ENCODE results near the gene SHFL.

The SHFL gene

DNA sequence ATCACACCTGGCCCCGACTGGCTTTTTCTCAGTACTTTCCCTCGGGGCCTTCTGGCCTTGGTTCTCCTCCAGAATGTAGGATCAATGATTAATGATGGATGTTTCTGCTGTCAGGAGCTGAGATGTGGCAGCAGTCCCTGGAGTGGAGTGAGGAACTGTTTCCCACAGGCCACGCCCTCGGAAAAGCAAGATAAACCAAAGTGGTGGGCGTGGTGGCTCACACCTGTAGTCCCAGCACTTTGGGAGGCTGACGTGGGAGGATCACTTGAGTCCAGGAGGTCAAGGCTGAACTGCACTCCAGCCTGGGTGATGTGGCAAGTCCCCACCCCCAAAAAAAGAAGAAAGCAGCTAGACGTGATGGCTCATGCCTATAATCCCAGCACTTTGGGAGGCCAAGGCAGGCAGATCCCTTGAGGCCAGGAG, 7.1 kb upstream of the SHFL start:
- H3K9me3 ChIP-seq (ENCODE audit: severe bottlenecking): peaks cover 2% of the 10 kb centered on the region
- DNase-seq: no peak
- TF ChIP-seq, protein P1, sequence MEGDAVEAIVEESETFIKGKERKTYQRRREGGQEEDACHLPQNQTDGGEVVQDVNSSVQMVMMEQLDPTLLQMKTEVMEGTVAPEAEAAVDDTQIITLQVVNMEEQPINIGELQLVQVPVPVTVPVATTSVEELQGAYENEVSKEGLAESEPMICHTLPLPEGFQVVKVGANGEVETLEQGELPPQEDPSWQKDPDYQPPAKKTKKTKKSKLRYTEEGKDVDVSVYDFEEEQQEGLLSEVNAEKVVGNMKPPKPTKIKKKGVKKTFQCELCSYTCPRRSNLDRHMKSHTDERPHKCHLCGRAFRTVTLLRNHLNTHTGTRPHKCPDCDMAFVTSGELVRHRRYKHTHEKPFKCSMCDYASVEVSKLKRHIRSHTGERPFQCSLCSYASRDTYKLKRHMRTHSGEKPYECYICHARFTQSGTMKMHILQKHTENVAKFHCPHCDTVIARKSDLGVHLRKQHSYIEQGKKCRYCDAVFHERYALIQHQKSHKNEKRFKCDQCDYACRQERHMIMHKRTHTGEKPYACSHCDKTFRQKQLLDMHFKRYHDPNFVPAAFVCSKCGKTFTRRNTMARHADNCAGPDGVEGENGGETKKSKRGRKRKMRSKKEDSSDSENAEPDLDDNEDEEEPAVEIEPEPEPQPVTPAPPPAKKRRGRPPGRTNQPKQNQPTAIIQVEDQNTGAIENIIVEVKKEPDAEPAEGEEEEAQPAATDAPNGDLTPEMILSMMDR (IDR thresholded peaks at IDR 0.05; ENCODE audit: low read depth, low read length): no peak
- peaks cover 11% of the 10 kb centered on the region for H3K27me3 ChIP-seq (ENCODE audit: insufficient read depth, low read depth, severe bottlenecking)
- H3K36me3 ChIP-seq: no peaks in the 10 kb centered on the region
- no peak overlapping the region for H3K4me3 ChIP-seq (ENCODE audit: low read depth, low read length)
- no peak overlapping the region for H3K27ac ChIP-seq

DNA sequence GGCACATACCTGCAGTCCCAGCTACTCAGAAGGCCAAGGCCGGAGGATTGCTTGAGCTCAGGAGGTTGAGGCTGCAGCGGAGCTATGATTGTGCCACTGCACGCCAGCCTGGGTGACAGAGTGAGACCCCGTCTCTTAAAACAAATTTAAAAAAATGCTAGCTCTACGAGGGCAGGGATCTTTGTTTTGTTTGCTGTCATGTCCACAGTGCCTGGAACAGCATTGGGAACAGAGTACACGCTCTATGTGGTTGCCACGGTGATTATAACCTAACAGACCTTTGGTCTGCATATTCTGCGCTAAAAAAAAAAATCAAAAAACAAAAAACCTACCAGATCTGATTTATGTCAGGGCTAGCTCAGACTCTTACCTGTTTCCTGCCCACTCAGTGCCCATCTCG, 2.2 kb upstream of the SHFL start:
- no peak for DNase-seq

DNA sequence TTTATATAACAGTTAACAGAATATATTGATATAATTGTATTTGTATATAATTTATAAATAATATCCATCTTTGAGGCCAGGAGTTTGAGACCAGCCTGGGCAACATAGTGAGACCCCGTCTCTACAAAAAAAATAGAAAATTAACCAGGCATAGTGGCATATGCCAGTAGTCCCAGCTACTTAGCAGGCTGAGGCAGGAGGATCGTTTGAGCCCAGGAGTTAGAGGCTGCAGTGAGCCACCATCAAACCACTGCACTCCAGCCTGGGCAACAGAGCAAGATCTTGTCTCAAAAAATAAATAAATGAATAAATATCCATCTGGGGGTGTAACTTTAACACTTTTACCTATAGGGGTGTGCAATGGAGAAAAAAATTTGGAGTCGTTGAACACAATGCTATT, 1.3 kb upstream of the SHFL start:
- TF ChIP-seq, protein P1 (IDR thresholded peaks at IDR 0.05; ENCODE audit: low read depth, low read length): no peak
- no peaks in the 10 kb centered on the region for H3K9me3 ChIP-seq (ENCODE audit: severe bottlenecking)
- no peak for DNase-seq
- no peaks in the 10 kb centered on the region; the same call in 1 of the 2 replicates for H3K36me3 ChIP-seq
- no peak overlapping the region for H3K27ac ChIP-seq
- H3K27me3 ChIP-seq (ENCODE audit: insufficient read depth, low read depth, severe bottlenecking): peaks cover 10% of the 10 kb centered on the region
- no peak overlapping the region for H3K4me3 ChIP-seq (ENCODE audit: low read depth, low read length)

More for the DNA sequence above, 2.2 kb upstream of the SHFL start:
- Histone ChIP-seq H3K27ac (no peak overlapping the region), H3K27me3 (ENCODE audit: insufficient read depth, low read depth, severe bottlenecking) (peaks cover 10% of the 10 kb centered on the region), H3K36me3 (no peaks in the 10 kb centered on the region; the same call in 1 of the 2 replicates), H3K9me3 (ENCODE audit: severe bottlenecking) (no peaks in the 10 kb centered on the region), H3K4me3 (ENCODE audit: low read depth, low read length) (no peak overlapping the region)
- TF ChIP-seq, protein P1 (IDR thresholded peaks at IDR 0.05; ENCODE audit: low read depth, low read length): no peak

DNA sequence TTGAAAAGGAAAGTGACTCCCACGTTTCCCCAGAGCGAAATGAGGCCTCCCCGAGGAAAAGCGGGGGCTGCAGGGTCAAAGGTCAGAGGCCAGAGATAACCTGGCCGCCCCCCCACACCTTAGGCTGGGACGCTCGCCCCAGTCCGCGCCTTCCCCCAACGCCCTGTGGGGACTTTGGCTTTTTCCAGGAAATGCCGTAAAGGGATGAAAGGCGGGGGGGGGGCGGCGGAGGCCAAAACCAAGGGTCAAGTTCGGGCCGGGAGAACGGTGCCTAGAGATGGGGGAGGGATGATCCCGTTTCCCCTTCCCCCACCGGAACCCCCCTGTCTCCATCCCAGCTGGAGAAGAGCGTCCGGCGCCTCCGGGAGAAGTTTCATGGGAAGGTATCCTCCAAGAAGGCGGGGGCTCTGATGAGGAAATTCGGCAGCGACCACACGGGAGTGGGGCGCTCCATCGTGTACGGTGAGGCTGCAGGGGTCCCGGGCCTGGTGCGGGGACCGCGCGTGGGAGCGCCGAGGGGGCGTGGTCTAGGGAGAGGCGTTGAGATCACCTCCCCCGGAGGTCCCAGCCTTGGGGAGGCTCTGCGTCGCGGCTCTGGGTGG, 575 bp downstream of the SHFL start:
- Histone ChIP-seq H3K36me3 (no peaks in the 10 kb centered on the region; the same call in 1 of the 2 replicates), H3K27me3 (ENCODE audit: insufficient read depth, low read depth, severe bottlenecking) (peaks cover 10% of the 10 kb centered on the region), H3K4me3 (ENCODE audit: low read depth, low read length) (peak overlapping the region; percentile 48), H3K9me3 (ENCODE audit: severe bottlenecking) (no peaks in the 10 kb centered on the region), H3K27ac (no peak overlapping the region)
- no peak for DNase-seq
- TF ChIP-seq, protein P1 (IDR thresholded peaks at IDR 0.05; ENCODE audit: low read depth, low read length): no peak

DNA sequence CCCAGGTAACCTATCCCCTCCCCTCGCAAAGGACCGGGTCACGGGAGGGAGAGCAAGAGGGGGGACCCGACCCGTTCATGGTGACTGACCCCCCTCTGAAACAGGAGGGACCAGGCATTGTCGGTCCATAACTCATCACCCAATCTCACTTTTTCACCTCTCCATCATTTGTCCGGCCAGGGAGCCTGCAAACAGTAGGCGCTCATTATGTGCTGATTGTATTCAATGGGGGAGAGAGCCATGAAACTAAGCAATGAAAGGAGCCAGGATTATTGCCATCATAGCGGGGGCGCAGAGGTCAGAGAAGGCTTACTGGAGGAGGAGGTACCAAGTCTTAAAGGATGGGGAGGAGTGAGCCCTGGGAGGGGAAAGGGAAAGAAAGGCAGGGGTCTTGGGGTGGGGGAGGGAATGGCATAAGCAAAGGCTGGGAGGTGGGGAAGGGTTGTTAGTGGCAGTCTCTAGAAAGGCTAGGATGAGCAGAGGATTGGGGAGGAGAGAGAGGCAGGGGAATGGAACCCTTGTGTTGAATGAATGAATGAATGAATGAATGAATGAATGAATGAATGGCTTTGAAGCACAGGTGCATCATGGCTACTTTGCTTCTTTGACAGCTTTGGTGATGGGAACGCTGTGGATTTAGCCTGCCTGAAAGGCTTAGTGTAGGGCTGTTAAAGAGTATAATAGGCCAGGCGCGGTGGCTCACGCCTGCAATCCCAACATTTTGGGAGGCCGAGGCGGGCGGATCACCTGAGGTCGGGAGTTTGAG, 1.4 kb downstream of the SHFL start:
- no peaks in the 10 kb centered on the region; the same call in 1 of the 2 replicates for H3K36me3 ChIP-seq
- no peak overlapping the region for H3K27ac ChIP-seq
- H3K9me3 ChIP-seq (ENCODE audit: severe bottlenecking): no peaks in the 10 kb centered on the region
- TF ChIP-seq, protein P1 (IDR thresholded peaks at IDR 0.05; ENCODE audit: low read depth, low read length): no peak
- peaks cover 10% of the 10 kb centered on the region for H3K27me3 ChIP-seq (ENCODE audit: insufficient read depth, low read depth, severe bottlenecking)
- no peak overlapping the region for H3K4me3 ChIP-seq (ENCODE audit: low read depth, low read length)
- no peak for DNase-seq

All from WERI-Rb-1 (cell line).